GM12801 (cell line): ENCODE results near the gene FAM53B.

Experiments
- TF ChIP-seq, protein P1 (sequence below): IDR thresholded peaks from one replicate; pipeline ENCODE4 v1.5.1; 2011; ENCODE audit warnings: control low read depth; ENCODE audit not compliant: insufficient read length; ENCODE audit errors: extremely low read depth

FAM53B gene

DNA sequence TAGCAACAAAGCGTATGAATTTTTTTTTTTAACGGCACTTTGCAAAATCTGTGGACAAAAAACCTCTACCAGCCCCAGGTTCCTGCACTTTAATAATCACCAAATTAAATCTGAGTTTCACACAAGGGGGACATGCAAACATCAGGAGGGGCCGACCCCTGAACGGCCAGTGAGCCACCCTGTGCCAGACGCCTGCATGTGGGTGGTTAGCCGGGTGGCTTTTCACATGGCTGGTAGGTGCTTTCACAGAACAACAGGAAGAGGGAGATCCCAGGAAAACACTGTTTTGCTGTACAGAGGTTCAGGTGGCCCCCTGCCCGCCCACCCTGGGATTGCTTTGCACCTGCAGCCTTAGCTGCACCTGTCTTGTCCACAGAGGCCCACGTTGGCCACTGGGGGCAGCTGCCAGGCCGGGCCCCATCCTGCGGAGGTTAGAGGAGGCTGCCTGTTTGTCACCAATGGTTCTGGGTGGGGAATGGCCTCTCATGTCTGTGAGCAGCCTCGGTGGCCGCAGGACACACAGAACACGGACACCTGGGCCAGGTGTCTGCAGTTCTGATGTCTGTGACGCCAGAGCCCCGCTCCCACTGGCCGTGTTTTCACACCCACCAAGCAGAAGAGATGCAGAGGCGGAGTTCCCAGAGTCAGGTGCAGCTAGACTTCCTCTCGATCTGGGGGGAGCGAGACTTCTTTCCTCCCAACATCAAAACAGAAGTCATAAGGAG lies 107.7 kb downstream of the FAM53B start:
- TF ChIP-seq, protein P1, sequence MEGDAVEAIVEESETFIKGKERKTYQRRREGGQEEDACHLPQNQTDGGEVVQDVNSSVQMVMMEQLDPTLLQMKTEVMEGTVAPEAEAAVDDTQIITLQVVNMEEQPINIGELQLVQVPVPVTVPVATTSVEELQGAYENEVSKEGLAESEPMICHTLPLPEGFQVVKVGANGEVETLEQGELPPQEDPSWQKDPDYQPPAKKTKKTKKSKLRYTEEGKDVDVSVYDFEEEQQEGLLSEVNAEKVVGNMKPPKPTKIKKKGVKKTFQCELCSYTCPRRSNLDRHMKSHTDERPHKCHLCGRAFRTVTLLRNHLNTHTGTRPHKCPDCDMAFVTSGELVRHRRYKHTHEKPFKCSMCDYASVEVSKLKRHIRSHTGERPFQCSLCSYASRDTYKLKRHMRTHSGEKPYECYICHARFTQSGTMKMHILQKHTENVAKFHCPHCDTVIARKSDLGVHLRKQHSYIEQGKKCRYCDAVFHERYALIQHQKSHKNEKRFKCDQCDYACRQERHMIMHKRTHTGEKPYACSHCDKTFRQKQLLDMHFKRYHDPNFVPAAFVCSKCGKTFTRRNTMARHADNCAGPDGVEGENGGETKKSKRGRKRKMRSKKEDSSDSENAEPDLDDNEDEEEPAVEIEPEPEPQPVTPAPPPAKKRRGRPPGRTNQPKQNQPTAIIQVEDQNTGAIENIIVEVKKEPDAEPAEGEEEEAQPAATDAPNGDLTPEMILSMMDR = no peak

DNA sequence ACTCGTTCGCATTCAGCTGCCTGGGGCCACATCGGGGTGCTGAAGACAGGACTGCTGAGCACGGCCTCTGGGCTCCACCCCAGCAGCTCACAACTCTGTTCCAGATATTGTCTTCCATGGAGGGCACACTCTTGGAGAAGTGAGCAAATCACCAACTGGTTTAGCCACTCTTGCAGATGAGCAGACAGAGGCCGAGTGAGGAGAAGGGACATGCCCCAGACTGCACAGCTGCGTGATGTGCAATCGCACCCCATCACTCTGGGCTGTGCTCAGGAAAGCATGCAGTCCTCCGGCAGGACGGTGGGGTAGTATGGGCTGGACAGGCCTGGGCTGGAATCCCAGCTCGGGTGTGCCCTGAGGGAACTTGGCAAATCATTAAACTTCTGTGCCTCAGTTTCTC lies 111.6 kb downstream of the FAM53B start:
- TF ChIP-seq, protein P1 = no peak

DNA sequence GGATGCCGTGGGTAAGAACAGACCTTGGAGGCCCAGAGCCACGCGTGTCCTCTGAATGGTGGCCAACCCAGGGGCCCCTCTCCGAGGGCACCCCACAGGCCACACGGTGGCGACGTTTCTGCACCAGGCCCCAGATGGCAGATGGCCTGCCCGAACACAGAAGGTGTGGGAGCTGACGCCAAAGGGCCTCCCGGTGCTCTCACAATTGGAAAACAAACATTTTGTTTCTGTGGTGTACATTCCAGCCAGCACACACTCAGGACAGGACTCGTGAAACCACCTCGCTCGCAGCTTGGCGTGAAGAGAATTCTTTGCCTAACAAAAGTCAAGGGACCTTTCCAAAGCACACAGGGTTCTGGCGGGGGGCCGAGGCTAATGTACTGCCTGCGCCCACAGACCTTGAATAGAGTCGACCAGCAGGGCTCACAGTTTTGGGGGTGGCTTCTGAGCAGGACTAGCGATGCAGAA lies 112.1 kb downstream of the FAM53B start:
- TF ChIP-seq, protein P1 = no peak

- TF ChIP-seq, protein P1 = no peak
Observed at GRCh38 chr10:124630551-124630950, 113.6 kb downstream of the FAM53B start.

DNA sequence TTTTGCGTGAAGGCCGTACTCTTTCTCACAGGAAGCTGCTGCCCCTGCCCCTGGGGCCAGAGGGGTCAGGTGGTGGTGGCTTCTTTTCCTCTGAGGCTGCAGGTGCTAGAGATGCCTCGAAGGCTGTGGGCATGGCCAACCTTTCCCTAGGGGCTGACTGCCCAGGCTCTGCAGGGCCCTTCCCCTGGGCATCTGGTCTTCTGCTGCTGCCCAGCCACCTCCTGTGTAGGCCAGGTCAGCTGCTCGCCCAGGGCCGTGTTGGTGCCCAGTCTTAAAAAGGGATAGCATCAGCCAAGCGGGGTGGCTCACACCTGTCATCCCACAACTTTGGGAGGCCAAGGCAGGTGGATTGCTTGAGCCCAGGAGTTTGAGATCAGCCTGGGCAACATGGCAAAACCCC lies 114.3 kb downstream of the FAM53B start:
- TF ChIP-seq, protein P1 = no peak

- TF ChIP-seq, protein P1 = no peak
Observed at GRCh38 chr10:124629415-124629814, 114.8 kb downstream of the FAM53B start.

- TF ChIP-seq, protein P1 = no peak
Observed at GRCh38 chr10:124628676-124629021, 115.5 kb downstream of the FAM53B start.
